ENCODE results near the gene BAHCC1. TPM values are rescaled to one million over a fixed set of nuclear protein-coding genes. Genes with fewer than 3 reads are reported as not detected.
"Not testable (repeated sequence)": the region's sequence is repeated elsewhere in the genome, so short reads cannot be mapped to it uniquely, and the experiment has no call there.

Gene BAHCC1
- total RNA-seq, 2 donors from 2014 or later, result 0.22 to 0.29 TPM

DNA sequence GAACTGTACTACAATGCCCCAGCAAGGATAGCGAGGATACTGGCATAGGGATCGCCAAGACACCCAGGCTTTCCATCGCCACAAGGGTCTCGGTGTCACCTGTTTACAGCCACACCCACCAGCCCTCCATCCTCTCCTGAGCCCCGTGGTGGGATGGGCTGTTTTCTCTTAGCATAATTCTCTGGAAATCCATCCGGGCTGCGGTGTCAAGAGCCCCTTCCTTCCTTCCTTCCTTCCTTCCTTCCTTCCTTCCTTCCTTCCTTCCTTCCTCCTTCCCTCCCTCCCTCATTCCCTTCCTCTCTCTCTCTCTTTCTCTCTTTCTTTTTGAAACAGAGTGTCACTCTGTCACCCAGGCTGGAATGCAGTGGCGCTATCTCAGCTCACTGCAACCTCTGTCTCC is 36.0 kb upstream of the BAHCC1 start:
- ATAC-seq (no peak), DNase-seq (no peak)
- H3K36me3 Mint-ChIP-seq (ENCODE audit: low read depth), result peaks cover 2% of the 10 kb centered on the region
- peaks cover 3% of the 10 kb centered on the region for H3K4me1 Mint-ChIP-seq
- no peak overlapping the region for H3K27ac Mint-ChIP-seq
- H3K9me3 ChIP-seq (ENCODE audit: control insufficient read depth, low read length, poor library complexity, severe bottlenecking), result no peaks in the 10 kb centered on the region
- no peak overlapping the region for H3K4me3 Mint-ChIP-seq
- peaks cover 61% of the 10 kb centered on the region for H3K27me3 Mint-ChIP-seq

DNA sequence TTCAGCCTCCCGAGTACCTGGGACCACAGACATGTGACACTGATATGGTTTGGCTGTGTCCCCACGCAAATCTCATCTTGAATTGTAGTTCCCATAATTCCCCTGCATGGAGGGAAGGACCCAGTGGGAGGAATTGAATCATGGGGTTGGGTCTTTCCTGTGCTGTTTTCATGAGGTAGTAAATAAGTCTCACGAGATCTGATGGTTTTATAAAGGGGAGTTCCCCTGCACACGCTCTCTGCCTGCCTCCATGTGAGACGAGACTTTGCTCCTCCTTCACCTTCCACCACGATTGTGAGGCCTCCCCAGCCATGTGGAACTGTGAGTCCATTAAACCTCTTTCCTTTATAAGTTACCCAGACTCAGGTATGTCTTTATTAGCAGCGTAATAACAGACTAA is 33.3 kb upstream of the BAHCC1 start:
- not testable (repeated sequence) for H3K36me3 Mint-ChIP-seq (ENCODE audit: low read depth); H3K4me1 Mint-ChIP-seq; DNase-seq; H3K27ac Mint-ChIP-seq; ATAC-seq; H3K9me3 ChIP-seq (ENCODE audit: control insufficient read depth, low read length, poor library complexity, severe bottlenecking); H3K4me3 Mint-ChIP-seq
- peaks cover 63% of the 10 kb centered on the region for H3K27me3 Mint-ChIP-seq

DNA sequence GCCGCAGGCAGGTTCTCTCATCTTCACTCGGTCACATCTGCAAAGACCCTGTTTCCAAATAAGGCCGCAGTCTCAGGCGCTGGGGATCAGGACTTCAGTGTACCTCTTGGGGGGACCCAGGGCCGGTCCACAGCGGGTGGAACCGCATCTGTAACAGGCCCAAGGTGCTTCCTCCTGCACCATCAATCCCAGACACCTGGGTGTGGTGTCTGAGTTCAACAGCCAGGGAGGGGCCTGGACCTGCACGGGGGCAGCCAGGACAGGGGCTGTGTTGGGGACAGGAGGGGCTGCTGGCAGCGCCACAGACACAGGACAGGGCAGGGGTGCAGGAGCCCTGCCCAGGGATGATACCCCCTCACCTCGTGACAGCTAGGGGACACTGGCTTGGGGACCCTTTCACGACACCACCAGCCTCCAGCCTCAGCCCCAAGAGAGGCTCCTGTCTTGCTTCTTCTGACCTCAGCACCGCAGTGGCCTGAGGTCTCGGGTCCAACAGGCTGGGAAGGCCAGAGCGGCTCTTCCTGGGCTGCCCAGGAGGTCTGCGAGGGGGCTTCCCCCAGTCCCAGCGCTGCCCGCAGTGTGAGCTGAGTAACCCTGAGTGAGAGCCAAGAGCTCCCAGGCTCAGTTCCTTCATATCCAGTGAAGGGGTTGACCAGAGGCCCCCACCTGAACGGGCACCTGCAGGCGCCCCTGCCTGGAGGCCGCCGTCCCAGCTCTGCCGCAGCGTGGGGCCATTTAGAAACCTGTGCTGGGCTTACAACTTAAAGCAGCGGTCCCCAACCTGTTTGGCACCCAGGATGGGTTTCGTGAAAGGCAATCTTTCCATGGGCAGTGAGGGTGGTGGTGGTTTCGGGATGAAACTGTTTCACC is 30.7 kb upstream of the BAHCC1 start:
- DNase-seq, result no peak
- no peaks in the 10 kb centered on the region for H3K9me3 ChIP-seq (ENCODE audit: control insufficient read depth, low read length, poor library complexity, severe bottlenecking)
- ATAC-seq, result no peak
- H3K36me3 Mint-ChIP-seq (ENCODE audit: low read depth), result peaks cover 2% of the 10 kb centered on the region
- H3K4me1 Mint-ChIP-seq, result peaks cover 10% of the 10 kb centered on the region
- H3K27me3 Mint-ChIP-seq, result peaks cover 62% of the 10 kb centered on the region
- H3K4me3 Mint-ChIP-seq, result no peak overlapping the region
- H3K27ac Mint-ChIP-seq, result no peak overlapping the region

DNA sequence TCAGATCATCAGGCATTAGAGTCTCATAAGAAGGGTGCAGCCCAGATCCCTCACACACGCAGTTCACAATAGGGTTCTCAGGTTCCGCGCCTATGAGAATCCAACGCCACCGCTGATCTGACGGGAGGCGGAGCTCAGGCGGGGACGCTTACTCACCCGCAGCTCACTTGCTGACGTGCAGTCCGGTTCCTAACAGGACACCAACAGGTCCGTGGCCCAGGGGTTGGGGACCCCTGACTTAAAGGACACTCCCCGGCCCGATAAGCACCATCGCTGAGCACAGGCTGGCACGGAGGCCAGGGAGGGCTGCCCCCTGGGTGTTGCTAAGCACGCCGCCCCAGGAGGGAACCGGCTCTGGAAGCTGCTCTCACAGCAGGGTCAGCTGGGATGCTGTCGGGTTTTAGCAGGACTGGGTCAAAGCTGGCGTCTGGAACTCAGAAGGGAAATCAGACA is 30.1 kb upstream of the BAHCC1 start:
- DNase-seq (no peak), ATAC-seq (peak; percentile 42)
- H3K27ac Mint-ChIP-seq, result no peak overlapping the region
- peaks cover 60% of the 10 kb centered on the region for H3K27me3 Mint-ChIP-seq
- H3K36me3 Mint-ChIP-seq (ENCODE audit: low read depth), result peaks cover 2% of the 10 kb centered on the region
- no peaks in the 10 kb centered on the region for H3K9me3 ChIP-seq (ENCODE audit: control insufficient read depth, low read length, poor library complexity, severe bottlenecking)
- H3K4me3 Mint-ChIP-seq, result no peak overlapping the region
- H3K4me1 Mint-ChIP-seq, result peaks cover 10% of the 10 kb centered on the region

DNA sequence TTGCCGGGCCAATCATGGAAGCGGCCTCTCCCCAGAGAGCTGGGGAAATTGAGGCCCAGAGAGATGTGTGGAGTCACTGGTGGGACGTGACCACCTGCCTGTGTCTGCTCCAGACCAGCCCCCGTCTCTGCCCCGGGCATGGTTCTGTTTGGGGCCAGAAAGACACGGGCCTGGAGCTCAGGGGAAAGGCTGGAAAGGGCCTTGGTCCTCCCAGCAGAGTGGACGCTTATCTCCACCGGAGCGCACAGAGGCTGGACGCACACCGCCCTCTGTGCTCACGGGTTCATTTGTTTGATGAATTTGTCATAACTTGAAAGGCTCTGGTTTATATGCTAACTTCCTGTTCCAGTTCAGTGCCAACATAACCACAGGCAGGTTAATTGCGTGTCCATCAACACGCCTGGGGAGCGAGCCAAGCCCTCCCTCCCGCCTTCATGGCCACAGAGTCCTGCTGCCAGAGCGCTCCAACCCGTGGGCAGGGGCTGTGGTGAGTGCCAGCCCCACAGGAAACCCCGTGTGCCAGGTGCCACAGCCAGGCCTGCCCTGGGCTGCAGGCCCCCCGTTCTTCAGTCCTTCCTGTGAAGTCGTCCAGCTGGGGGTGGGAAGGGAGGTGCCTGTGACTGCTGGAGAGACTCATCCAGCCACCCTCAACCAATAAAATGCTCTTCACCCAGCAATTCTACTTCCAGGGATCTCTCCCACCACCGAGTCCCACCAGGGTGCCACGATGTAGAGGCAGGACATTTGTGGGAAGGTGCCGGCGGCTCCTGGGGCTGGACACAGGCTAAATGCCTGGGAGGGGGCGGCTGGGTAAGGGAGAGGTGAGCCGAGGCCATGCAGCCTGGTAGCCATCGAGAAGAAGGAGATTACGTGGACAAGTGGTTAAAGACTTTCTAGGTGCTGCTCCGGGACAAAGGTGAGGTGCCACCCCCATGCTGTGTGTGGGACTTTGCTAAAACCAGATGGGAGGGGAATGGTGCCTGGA is 29.4 kb upstream of the BAHCC1 start:
- Mint-ChIP-seq H3K4me1 (peaks cover 10% of the 10 kb centered on the region), H3K27me3 (peaks cover 52% of the 10 kb centered on the region), H3K36me3 (ENCODE audit: low read depth) (peaks cover 2% of the 10 kb centered on the region), H3K4me3 (peak overlapping the region; percentile 39), H3K27ac (no peak overlapping the region)
- H3K9me3 ChIP-seq (ENCODE audit: control insufficient read depth, low read length, poor library complexity, severe bottlenecking), result no peaks in the 10 kb centered on the region
- DNase-seq (no peak), ATAC-seq (peak; percentile 69)

DNA sequence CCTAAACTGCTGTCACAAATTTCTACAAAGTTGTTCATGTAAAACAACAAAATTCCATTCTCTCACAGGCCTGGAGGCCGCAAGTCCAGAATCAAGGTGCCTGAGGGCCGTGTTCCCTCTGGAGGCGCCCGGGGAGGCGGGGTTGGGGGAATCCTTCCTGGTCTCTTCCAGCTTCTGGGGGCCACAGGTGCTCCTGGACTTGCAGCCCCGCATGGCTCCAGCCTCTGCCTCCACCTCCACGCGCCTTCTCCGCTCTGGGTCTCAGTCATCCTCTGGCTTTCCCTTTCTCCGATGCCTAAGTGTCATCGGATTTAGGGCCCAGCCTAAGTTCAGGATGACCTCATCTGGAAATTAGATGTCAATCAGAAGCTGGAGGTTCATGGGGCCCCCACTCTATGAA is 28.6 kb upstream of the BAHCC1 start:
- no peak for DNase-seq
- H3K27me3 Mint-ChIP-seq, result peaks cover 51% of the 10 kb centered on the region
- no peak overlapping the region for H3K27ac Mint-ChIP-seq
- H3K36me3 Mint-ChIP-seq (ENCODE audit: low read depth), result peaks cover 2% of the 10 kb centered on the region
- H3K4me1 Mint-ChIP-seq, result peaks cover 10% of the 10 kb centered on the region
- H3K9me3 ChIP-seq (ENCODE audit: control insufficient read depth, low read length, poor library complexity, severe bottlenecking), result no peaks in the 10 kb centered on the region
- no peak for ATAC-seq
- no peak overlapping the region for H3K4me3 Mint-ChIP-seq

DNA sequence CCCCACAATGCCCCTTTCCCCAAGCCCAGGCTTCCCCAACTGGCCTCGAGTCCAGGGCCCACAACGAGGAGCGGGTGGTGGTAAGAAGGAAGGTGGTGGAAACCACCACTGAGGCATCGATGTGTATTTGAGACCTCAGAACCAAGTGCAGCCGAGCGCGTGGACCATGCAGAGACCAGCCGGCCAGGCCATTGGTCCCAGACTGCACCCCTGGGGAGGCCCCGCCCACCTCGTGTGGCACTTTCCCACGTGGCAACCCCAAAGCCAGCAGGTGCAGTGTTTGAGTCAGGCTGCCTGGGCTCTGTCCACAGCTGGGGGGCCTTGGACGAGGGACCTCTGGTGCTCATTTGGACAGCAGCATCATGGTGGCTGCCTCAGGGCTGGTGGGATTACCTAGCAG is 28.1 kb upstream of the BAHCC1 start:
- Mint-ChIP-seq H3K27me3 (peaks cover 46% of the 10 kb centered on the region), H3K27ac (no peak overlapping the region)

DNA sequence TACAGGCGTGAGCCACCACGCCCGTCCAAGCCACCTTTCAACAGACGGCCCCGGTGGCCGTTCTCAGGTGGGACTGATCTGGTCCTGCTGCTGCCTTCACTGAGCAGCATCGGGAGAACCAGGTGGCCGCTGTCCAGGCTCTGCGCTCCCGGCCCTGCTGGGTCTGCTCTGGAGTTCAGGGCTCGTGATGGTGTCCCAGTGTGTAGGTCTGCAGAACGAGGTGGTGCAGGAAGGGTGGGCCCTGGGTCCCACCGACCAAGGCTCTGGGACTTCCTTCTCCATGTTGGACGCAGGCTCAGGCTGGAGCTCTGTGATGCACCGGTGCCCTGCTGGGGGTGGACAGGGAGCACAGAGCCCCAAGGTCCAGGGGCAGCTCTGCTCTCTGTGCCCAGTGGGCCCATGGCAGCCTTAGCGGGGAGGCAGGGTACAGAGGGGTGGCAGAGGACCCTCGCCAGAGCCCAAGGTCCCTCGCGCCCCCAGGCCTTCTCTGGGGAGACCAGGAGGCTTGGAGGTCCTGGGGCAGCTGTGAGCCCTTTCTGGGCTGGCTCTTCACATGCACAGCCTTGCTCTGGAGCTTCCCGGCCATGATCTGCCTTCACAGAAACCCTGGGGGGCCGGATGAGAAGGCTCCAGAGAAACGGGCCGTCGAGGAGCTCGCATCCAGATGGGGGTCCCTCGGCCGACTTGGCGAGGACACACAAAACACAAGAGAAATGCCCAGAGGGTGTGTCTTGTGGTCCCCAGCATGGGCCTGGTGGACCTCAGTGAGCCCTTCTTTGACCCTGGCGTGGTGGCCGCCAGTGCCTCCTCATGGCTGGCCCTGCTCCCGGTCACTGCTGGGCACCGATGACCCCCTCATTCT is 26.9 kb upstream of the BAHCC1 start:
- Mint-ChIP-seq H3K27ac (no peak overlapping the region), H3K4me3 (no peak overlapping the region), H3K4me1 (peaks cover 7% of the 10 kb centered on the region), H3K36me3 (ENCODE audit: low read depth) (no peaks in the 10 kb centered on the region), H3K27me3 (peaks cover 40% of the 10 kb centered on the region)
- ATAC-seq, result no peak
- no peaks in the 10 kb centered on the region for H3K9me3 ChIP-seq (ENCODE audit: control insufficient read depth, low read length, poor library complexity, severe bottlenecking)
- no peak for DNase-seq

More for the DNA sequence above, 28.1 kb upstream of the BAHCC1 start:
- ATAC-seq (no peak), DNase-seq (no peak)
- peaks cover 8% of the 10 kb centered on the region for H3K4me1 Mint-ChIP-seq
- H3K9me3 ChIP-seq (ENCODE audit: control insufficient read depth, low read length, poor library complexity, severe bottlenecking), result no peaks in the 10 kb centered on the region
- peaks cover under 1% of the 10 kb centered on the region for H3K36me3 Mint-ChIP-seq (ENCODE audit: low read depth)
- H3K4me3 Mint-ChIP-seq, result no peak overlapping the region

DNA sequence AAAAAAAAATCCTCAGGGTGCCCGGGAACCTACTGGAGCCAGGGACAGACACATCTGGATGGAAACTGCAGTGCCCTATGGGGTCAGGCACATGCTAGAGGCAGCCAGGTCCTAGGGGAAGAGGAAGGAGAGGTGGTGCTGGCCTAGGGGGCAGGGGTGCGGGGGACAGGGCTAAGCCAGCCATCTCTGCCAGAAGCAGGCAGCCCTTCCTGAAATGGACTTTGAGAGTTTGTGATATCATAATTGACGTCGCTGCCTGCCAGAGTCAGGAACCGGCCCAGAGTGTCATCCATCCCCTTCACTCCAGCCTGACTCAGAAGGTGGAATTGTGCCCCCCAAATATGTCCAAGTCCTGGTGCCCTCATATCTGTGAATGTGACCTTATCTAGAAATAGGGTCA is 25.0 kb upstream of the BAHCC1 start:
- peaks cover 21% of the 10 kb centered on the region for H3K27me3 Mint-ChIP-seq
- H3K9me3 ChIP-seq (ENCODE audit: control insufficient read depth, low read length, poor library complexity, severe bottlenecking), result no peaks in the 10 kb centered on the region
- H3K4me1 Mint-ChIP-seq, result peaks cover 7% of the 10 kb centered on the region
- H3K4me3 Mint-ChIP-seq, result no peak overlapping the region
- ATAC-seq (no peak), DNase-seq (no peak)
- no peaks in the 10 kb centered on the region for H3K36me3 Mint-ChIP-seq (ENCODE audit: low read depth)
- no peak overlapping the region for H3K27ac Mint-ChIP-seq

DNA sequence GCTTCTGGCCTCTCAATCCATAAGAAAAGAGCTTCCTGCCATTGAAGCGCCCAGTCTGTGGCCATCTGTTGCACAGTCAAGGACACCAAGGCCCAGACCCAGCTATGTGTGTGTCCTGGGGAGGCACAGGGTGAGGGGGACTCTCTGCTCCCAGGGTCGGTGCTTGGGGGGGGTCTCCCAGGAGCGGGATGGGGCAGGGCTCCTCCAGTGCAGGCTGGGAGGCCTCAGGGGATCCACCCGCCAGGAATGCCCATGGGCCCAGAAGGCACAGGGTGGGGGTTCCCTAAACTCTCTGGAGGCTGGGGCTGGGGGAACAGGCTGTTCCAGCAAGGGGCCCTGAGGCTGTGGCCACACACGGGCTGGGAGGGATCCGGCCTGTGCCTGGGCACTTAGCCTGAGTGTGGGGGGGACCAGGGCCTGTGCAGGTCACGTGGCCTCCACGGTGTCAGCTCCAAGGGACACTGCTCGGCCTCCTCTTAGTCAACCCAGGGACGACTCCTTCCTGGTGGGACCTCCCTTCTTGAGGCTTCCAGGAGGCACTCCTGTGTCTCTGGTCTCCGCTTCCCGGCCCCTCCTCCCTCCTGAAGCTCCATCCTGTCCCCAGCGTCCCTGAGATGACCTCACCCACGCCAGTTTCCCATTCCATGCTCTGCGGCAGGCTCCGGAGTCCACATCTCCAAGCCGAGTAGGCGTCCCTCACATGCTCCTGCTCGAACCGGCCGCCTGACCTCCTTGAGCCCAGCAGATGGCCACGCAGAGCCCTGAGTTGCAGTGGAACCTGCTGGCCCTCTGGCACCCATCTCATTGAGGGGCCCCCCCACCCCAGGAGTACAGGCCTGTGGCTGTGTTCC is 23.1 kb upstream of the BAHCC1 start:
- no peaks in the 10 kb centered on the region for H3K9me3 ChIP-seq (ENCODE audit: control insufficient read depth, low read length, poor library complexity, severe bottlenecking)
- H3K36me3 Mint-ChIP-seq (ENCODE audit: low read depth), result no peaks in the 10 kb centered on the region
- H3K4me3 Mint-ChIP-seq, result no peak overlapping the region
- H3K27me3 Mint-ChIP-seq, result peaks cover 21% of the 10 kb centered on the region
- DNase-seq, result no peak
- ATAC-seq, result no peak
- no peaks in the 10 kb centered on the region for H3K4me1 Mint-ChIP-seq
- no peak overlapping the region for H3K27ac Mint-ChIP-seq

DNA sequence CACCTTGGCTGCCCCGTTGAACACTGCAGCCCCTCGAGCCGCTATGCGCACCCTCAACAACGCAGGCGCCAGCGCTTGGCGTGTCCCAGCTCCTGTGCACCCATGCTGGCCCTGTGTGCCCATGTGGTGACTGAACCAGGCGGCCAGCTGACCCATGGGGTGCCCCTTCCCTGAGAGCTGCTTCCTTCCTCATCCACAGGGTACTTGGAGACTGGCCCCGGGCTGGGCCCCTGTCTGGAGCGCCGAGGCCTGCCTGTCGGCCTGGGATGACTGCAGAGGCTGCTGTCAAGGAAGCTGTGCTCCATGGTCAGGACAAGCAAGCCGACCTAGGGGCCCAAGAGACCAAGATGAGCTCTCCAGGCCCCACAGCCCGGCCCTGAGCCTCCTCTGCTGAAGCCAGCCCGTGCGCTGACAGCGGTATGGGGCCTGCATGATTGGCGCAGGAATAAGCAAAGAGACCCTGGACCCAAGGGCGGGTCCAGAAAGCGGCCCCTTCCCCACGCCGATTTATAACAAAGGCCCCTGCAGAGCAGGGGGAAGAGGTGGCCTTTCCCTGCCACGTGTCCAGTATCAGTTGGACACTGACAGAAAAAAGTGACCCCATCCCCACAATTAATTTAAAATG is 21.6 kb upstream of the BAHCC1 start:
- Mint-ChIP-seq H3K4me3 (no peak overlapping the region), H3K36me3 (ENCODE audit: low read depth) (no peaks in the 10 kb centered on the region), H3K4me1 (no peaks in the 10 kb centered on the region), H3K27ac (no peak overlapping the region), H3K27me3 (peaks cover 12% of the 10 kb centered on the region)
- ATAC-seq, result no peak
- DNase-seq, result no peak
- no peaks in the 10 kb centered on the region for H3K9me3 ChIP-seq (ENCODE audit: control insufficient read depth, low read length, poor library complexity, severe bottlenecking)

DNA sequence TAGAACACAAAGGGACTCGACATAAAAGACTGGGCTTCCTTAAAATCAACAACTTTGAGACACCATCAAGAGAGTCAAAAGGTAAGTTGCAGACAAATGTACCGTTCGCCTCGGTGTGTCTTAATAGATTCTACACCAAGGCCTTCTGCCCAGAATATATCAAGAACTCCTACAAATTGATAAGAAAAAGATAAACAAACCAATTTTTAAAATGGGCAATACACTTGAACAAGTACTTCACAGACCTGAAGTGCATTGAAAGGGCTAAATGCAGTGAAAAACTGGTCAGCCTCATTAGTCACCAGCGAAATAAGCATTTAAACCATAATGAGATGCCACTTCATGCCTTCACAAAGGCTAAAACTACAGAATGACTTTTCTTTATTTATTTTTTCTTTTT is 20.4 kb upstream of the BAHCC1 start:
- ATAC-seq (no peak), DNase-seq (no peak)
- H3K4me3 Mint-ChIP-seq, result no peak overlapping the region
- H3K9me3 ChIP-seq (ENCODE audit: control insufficient read depth, low read length, poor library complexity, severe bottlenecking), result no peaks in the 10 kb centered on the region
- no peaks in the 10 kb centered on the region for H3K4me1 Mint-ChIP-seq
- H3K27me3 Mint-ChIP-seq, result peaks cover 8% of the 10 kb centered on the region
- H3K27ac Mint-ChIP-seq, result no peak overlapping the region
- H3K36me3 Mint-ChIP-seq (ENCODE audit: low read depth), result no peaks in the 10 kb centered on the region

All from T-helper 17 cell (primary cell).